OCI-LY1 (cell line): ENCODE measurements around the gene HEY2.

Experiments
- H2AFZ ChIP-seq: fragments of 200-600 bp; sonication (generic), shearing (Covaris generic); 2 replicates; pipeline ENCODE4 v1.6.0; 2014; ENCODE audit warnings: antibody characterized with exemption, mild to moderate bottlenecking, low read length
- H3F3A ChIP-seq: fragments of 200-600 bp; sonication (generic), shearing (Covaris generic); 2 replicates; pipeline ENCODE4 v1.6.0; 2014; ENCODE audit warnings: mild to moderate bottlenecking, antibody characterized with exemption, low read length, moderate library complexity; ENCODE audit not compliant: insufficient read depth
- H3K27ac ChIP-seq: fragments of 200-600 bp; sonication (generic); 2 replicates; pipeline ENCODE4 v1.5.1; 2014; ENCODE audit warnings: low read length, mixed run types, mild to moderate bottlenecking, low read depth; ENCODE audit not compliant: poor library complexity, severe bottlenecking
- H3K27me3 ChIP-seq: fragments of 200-600 bp; sonication (generic); 2 replicates; pipeline ENCODE4 v1.6.0; 2014; ENCODE audit warnings: antibody characterized with exemption, mild to moderate bottlenecking, low read length, moderate library complexity; ENCODE audit not compliant: insufficient read depth
- H3K36me3 ChIP-seq: fragments of 200-600 bp; sonication (generic); 2 replicates; pipeline ENCODE4 v1.6.1; 2014; ENCODE audit warnings: mild to moderate bottlenecking, antibody characterized with exemption, low read length, moderate library complexity, mixed read lengths; ENCODE audit not compliant: insufficient read depth
- H3K4me1 ChIP-seq: fragments of 200-600 bp; sonication (generic); 2 replicates; pipeline ENCODE4 v1.5.1; 2014; ENCODE audit warnings: mild to moderate bottlenecking, low read length, moderate library complexity; ENCODE audit not compliant: insufficient read depth, severe bottlenecking
- H3K4me2 ChIP-seq: fragments of 200-600 bp; sonication (generic), shearing (Covaris generic); 2 replicates; pipeline ENCODE4 v1.6.1; 2014; ENCODE audit warnings: low read length
- H3K4me3 ChIP-seq: fragments of 200-600 bp; sonication (generic); 2 replicates; pipeline ENCODE4 v1.5.1; 2014; ENCODE audit warnings: low read length, low read depth, mild to moderate bottlenecking, mixed read lengths; ENCODE audit not compliant: poor library complexity, severe bottlenecking
- H3K79me2 ChIP-seq: fragments of 200-600 bp; shearing (Covaris generic); 2 replicates; pipeline ENCODE4 v1.6.1; 2016; ENCODE audit warnings: mixed run types, low read length, mixed read lengths; ENCODE audit not compliant: insufficient read depth
- H3K9ac ChIP-seq: fragments of 200-600 bp; sonication (generic), shearing (Covaris generic); 2 replicates; pipeline ENCODE4 v1.6.1; 2014; ENCODE audit warnings: mild to moderate bottlenecking, low read length, mixed read lengths
- H3K9me2 ChIP-seq: fragments of 200-600 bp; sonication (generic), shearing (Covaris generic); 2 replicates; pipeline ENCODE4 v1.6.1; 2014; ENCODE audit warnings: low read depth, mild to moderate bottlenecking, low read length, mixed read lengths
- H3K9me3 ChIP-seq: fragments of 200-600 bp; shearing (Covaris generic); 2 replicates; pipeline ENCODE4 v1.6.1; 2014; ENCODE audit warnings: low read length, mixed read lengths
- H4K20me1 ChIP-seq: fragments of 200-600 bp; sonication (generic), shearing (Covaris generic); 2 replicates; pipeline ENCODE4 v1.6.0; 2016; ENCODE audit warnings: mild to moderate bottlenecking, low read length; ENCODE audit not compliant: insufficient read depth
- CTCF ChIP-seq: fragments of 200-600 bp; sonication (generic), shearing (Covaris generic); IDR thresholded peaks from 2 replicates; pipeline ENCODE4 v1.5.1; 2017; ENCODE audit warnings: mild to moderate bottlenecking, antibody characterized with exemption, low read length, moderate library complexity, mixed read lengths
- EZH2 ChIP-seq: fragments of 200-600 bp; sonication (generic), shearing (Covaris generic); IDR thresholded peaks from 2 replicates; pipeline ENCODE4 v1.8.0; 2017; ENCODE audit warnings: borderline replicate concordance, mixed run types, mild to moderate bottlenecking, antibody characterized with exemption, low read length, moderate library complexity, mixed read lengths

The HEY2 gene

GRCh38 chr6:125798734-125799508 is 49.5 kb downstream of the HEY2 start:
- H3K4me1 ChIP-seq, result peaks cover 98% of the 10 kb centered on the region
- H3F3A ChIP-seq, result 0 out of 2 replicates have a peak, but pooled peaks cover 7% of the 10 kb centered on the region
- H3K4me2 ChIP-seq, result peak overlapping the region; percentile 55
- peaks cover 60% of the 10 kb centered on the region for H3K79me2 ChIP-seq
- peak overlapping the region; percentile 24 for H3K4me3 ChIP-seq
- no peaks in the 10 kb centered on the region for H4K20me1 ChIP-seq
- no peak overlapping the region for H2AFZ ChIP-seq
- H3K9ac ChIP-seq, result peak overlapping the region; percentile 47
- no peaks in the 10 kb centered on the region for H3K9me2 ChIP-seq
- peaks cover 17% of the 10 kb centered on the region; the same call in 1 of the 2 replicates for H3K36me3 ChIP-seq
- TF ChIP-seq EZH2, result no peak
- H3K27ac ChIP-seq, result peak overlapping the region; percentile 99
- no peaks in the 10 kb centered on the region for H3K27me3 ChIP-seq
- H3K9me3 ChIP-seq, result no peaks in the 10 kb centered on the region

- TF ChIP-seq CTCF (no peak), EZH2 (no peak)
- peak overlapping the region; percentile 29 for H3K4me3 ChIP-seq
- H3K9me2 ChIP-seq, result no peaks in the 10 kb centered on the region
- peaks cover 90% of the 10 kb centered on the region for H3K4me1 ChIP-seq
- H3K36me3 ChIP-seq, result peaks cover 21% of the 10 kb centered on the region; the same call in 1 of the 2 replicates
- no peaks in the 10 kb centered on the region for H3K9me3 ChIP-seq
- 0 out of 2 replicates have a peak, but pooled peaks cover 7% of the 10 kb centered on the region for H3F3A ChIP-seq
- H3K27me3 ChIP-seq, result no peaks in the 10 kb centered on the region
- H3K79me2 ChIP-seq, result peaks cover 53% of the 10 kb centered on the region
- peak overlapping the region; percentile 59 for H3K4me2 ChIP-seq
- no peak overlapping the region for H2AFZ ChIP-seq
- no peaks in the 10 kb centered on the region for H4K20me1 ChIP-seq
- H3K9ac ChIP-seq, result peak overlapping the region; percentile 41; the same call in 1 of the 2 replicates
- H3K27ac ChIP-seq, result peak overlapping the region; percentile 99
These were observed 53.0 kb downstream of the HEY2 start for GRCh38 chr6:125802383-125802782.

DNA sequence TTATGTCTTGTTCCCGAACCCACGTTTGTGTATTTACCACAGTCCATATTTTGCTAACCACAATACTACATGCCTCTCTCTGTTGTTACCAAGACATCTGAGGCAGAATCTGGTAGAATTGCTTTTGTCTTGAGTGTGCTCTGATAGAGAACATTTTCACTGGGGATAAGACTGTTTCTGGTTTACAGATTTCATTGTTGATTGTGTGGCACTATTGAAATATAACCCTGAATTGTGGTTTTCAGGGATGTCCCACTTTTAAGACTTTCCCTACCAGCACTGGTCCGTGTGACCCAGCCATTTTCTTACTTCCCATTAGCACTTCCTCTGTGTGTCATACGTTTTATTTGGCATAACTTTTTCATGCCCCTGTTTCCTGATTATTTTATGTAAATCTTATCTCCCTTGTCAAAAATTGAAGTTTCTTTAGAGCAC is 53.5 kb downstream of the HEY2 start:
- Histone ChIP-seq H3K4me3 (peak overlapping the region; percentile 29), H3K4me1 (peaks cover 90% of the 10 kb centered on the region), H4K20me1 (no peaks in the 10 kb centered on the region), H3K9me2 (no peaks in the 10 kb centered on the region), H3K27me3 (no peaks in the 10 kb centered on the region), H2AFZ (no peak overlapping the region), H3K4me2 (peak overlapping the region; percentile 59), H3K36me3 (peaks cover 21% of the 10 kb centered on the region; the same call in 1 of the 2 replicates), H3K27ac (peak overlapping the region; percentile 99), H3K9ac (peak overlapping the region; percentile 41; the same call in 1 of the 2 replicates), H3F3A (0 out of 2 replicates have a peak, but pooled peaks cover 4% of the 10 kb centered on the region), H3K9me3 (no peaks in the 10 kb centered on the region), H3K79me2 (peaks cover 53% of the 10 kb centered on the region)
- TF ChIP-seq CTCF (no peak), EZH2 (no peak)
